NAMALWA (cell line): Measurements from ENCODE around the gene RAB25.
"Not testable (repeated sequence)": the region's sequence is repeated elsewhere in the genome, so short reads cannot be mapped to it uniquely, and the experiment has no call there.

Experiments used
- DNase-seq: peaks from one replicate; pipeline ENCODE4 v3.0.0-alpha.2; 2015; ENCODE audit warnings: low spot score

The RAB25 gene

GRCh38 chr1:156102633-156103511 is 41.9 kb downstream of the RAB25 start:
- DNase-seq = no peak

- DNase-seq = no peak
These were observed 42.6 kb downstream of the RAB25 start for GRCh38 chr1:156103521-156103947.

GRCh38 chr1:156104065-156104810 is 43.3 kb downstream of the RAB25 start:
- no peak for DNase-seq

- no peak for DNase-seq
These were observed 44.2 kb downstream of the RAB25 start for GRCh38 chr1:156104861-156105832.

- peak; percentile 46 for DNase-seq
These were observed 45.9 kb downstream of the RAB25 start for GRCh38 chr1:156106624-156107488.

GRCh38 chr1:156108057-156108456 is 47.1 kb downstream of the RAB25 start:
- DNase-seq = no peak

- DNase-seq = no peak
These were observed 47.8 kb downstream of the RAB25 start for GRCh38 chr1:156108664-156109241.

GRCh38 chr1:156110252-156110651 is 49.3 kb downstream of the RAB25 start:
- no peak for DNase-seq

- DNase-seq = no peak
These were observed 50.5 kb downstream of the RAB25 start for GRCh38 chr1:156111355-156111962.

GRCh38 chr1:156112276-156113137 is 51.5 kb downstream of the RAB25 start:
- no peak for DNase-seq

GRCh38 chr1:156113282-156113950 is 52.5 kb downstream of the RAB25 start:
- no peak for DNase-seq

GRCh38 chr1:156114101-156114918 is 53.4 kb downstream of the RAB25 start, which contains the start of gene LMNA:
TSS of gene LMNA (plus strand) at chr1:156114711. CDS start at chr1:156114919, 208 bp downstream.
- DNase-seq = no peak

GRCh38 chr1:156114919-156115513 is 54.1 kb downstream of the RAB25 start:
- no peak for DNase-seq

- DNase-seq = no peak
These were observed 54.8 kb downstream of the RAB25 start for GRCh38 chr1:156115514-156116374.

GRCh38 chr1:156116731-156117130 is 55.8 kb downstream of the RAB25 start:
- not testable (repeated sequence) for DNase-seq
